ENCODE measurements around the gene TJAP1.
"Not testable (repeated sequence)": the region's sequence is repeated elsewhere in the genome, so short reads cannot be mapped to it uniquely, and the experiment has no call there.

TJAP1 gene

GRCh38 chr6:43460032-43460431 is 17.3 kb upstream of the TJAP1 start:
- DNase-seq (ENCODE audit: low spot score), result no peak
- Histone ChIP-seq H3K27ac (no peak overlapping the region), H3K4me3 (no peak overlapping the region)
- no peak for TF ChIP-seq CTCF (IDR thresholded peaks at IDR 0.05)

GRCh38 chr6:43461936-43462335 is 15.4 kb upstream of the TJAP1 start:
- no peak for TF ChIP-seq CTCF (IDR thresholded peaks at IDR 0.05)
- no peak for DNase-seq (ENCODE audit: low spot score)
- H3K4me3 ChIP-seq, result no peak overlapping the region
- no peak overlapping the region for H3K27ac ChIP-seq

GRCh38 chr6:43464337-43464736 is 13.0 kb upstream of the TJAP1 start:
- H3K27ac ChIP-seq, result no peak overlapping the region
- TF ChIP-seq CTCF (IDR thresholded peaks at IDR 0.05), result no peak
- DNase-seq (ENCODE audit: low spot score), result no peak
- H3K4me3 ChIP-seq, result no peak overlapping the region

GRCh38 chr6:43465948-43466347 is 11.4 kb upstream of the TJAP1 start:
- no peak for DNase-seq (ENCODE audit: low spot score)
- no peak for TF ChIP-seq CTCF (IDR thresholded peaks at IDR 0.05)
- H3K27ac ChIP-seq, result no peak overlapping the region
- no peak overlapping the region for H3K4me3 ChIP-seq

GRCh38 chr6:43467265-43467664 is 10.1 kb upstream of the TJAP1 start:
- not testable (repeated sequence) for H3K27ac ChIP-seq; DNase-seq (ENCODE audit: low spot score); H3K4me3 ChIP-seq

GRCh38 chr6:43467752-43468151 is 9.6 kb upstream of the TJAP1 start:
- no peak for TF ChIP-seq CTCF (IDR thresholded peaks at IDR 0.05)
- DNase-seq (ENCODE audit: low spot score), result no peak
- Histone ChIP-seq H3K27ac (no peak overlapping the region), H3K4me3 (no peak overlapping the region)

GRCh38 chr6:43468240-43468639 is 9.1 kb upstream of the TJAP1 start:
- no peak for TF ChIP-seq CTCF (IDR thresholded peaks at IDR 0.05)
- DNase-seq (ENCODE audit: low spot score), result no peak
- Histone ChIP-seq H3K27ac (no peak overlapping the region), H3K4me3 (no peak overlapping the region)

All from coronary artery (tissue), 2 donors.